ENCODE measurements around the gene C9orf153. TPM values are rescaled to one million over a fixed set of nuclear protein-coding genes. Genes with fewer than 3 reads are reported as not detected.

The C9orf153 gene
- total RNA-seq, 1 experiment from 2014 or later = not detected

DNA sequence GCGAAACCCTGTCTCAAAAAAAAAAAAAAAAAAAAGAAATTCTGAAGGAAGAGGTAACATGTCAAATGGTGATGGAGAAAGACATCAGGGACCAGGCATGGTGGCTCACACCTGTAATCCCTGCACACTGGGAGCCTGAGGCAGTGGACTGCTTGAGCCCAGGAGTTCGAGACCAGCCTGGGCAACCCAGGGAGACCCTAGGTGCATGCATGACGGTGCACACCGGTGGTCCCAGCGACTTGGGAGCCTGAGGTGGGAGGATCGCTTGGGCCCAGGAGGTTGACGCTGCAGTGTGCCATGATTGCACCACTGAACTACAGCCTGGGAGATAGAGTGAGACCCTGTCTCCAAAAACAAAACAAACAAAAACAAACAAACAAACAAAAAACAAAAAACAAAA is 21.1 kb upstream of the C9orf153 start:
- DNase-seq = no peak
- intact Hi-C loops (cut with micrococcal nuclease; ENCODE audit: unreplicated experiment) = loop anchor here (5.0 kb wide), 1 partner anchor 138 kb away; no protein-coding TSS in a partner anchor
- no peaks in the 10 kb centered on the region for H3K27me3 Mint-ChIP-seq (ENCODE audit: insufficient read depth, unreplicated experiment)
- POLR2A ChIA-PET = no interaction called here
- peaks cover 3% of the 10 kb centered on the region; the same call in 1 of the 2 replicates for H3K4me1 ChIP-seq
- H3K36me3 Mint-ChIP-seq (ENCODE audit: insufficient read depth, unreplicated experiment) = peaks cover 10% of the 10 kb centered on the region
- peak overlapping the region; percentile 76 for H3K4me3 Mint-ChIP-seq (ENCODE audit: unreplicated experiment)
- H3K36me3 ChIP-seq (ENCODE audit: control insufficient read depth, insufficient read depth, low read length) = no peaks in the 10 kb centered on the region; the same call in 1 of the 2 replicates
- BruUV-seq (replicated peaks) = no TSS peak
- no peak overlapping the region for H3K4me3 ChIP-seq (ENCODE audit: low read depth, low read length)
- CTCF ChIA-PET = no interaction called here
- H3K9me3 ChIP-seq = no peaks in the 10 kb centered on the region
- TF ChIP-seq, protein P1, sequence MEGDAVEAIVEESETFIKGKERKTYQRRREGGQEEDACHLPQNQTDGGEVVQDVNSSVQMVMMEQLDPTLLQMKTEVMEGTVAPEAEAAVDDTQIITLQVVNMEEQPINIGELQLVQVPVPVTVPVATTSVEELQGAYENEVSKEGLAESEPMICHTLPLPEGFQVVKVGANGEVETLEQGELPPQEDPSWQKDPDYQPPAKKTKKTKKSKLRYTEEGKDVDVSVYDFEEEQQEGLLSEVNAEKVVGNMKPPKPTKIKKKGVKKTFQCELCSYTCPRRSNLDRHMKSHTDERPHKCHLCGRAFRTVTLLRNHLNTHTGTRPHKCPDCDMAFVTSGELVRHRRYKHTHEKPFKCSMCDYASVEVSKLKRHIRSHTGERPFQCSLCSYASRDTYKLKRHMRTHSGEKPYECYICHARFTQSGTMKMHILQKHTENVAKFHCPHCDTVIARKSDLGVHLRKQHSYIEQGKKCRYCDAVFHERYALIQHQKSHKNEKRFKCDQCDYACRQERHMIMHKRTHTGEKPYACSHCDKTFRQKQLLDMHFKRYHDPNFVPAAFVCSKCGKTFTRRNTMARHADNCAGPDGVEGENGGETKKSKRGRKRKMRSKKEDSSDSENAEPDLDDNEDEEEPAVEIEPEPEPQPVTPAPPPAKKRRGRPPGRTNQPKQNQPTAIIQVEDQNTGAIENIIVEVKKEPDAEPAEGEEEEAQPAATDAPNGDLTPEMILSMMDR (IDR thresholded peaks at IDR 0.05; ENCODE audit: insufficient read depth in 1 of 2, low read depth in 1 of 2, low read length in 1 of 2, severe bottlenecking in 1 of 2, unreplicated experiment in 1 of 2) = no peak
- no peaks in the 10 kb centered on the region for H3K27me3 ChIP-seq (replicated peaks; ENCODE audit: control insufficient read depth, insufficient read depth, low read length)
- H3K9me3 Mint-ChIP-seq (ENCODE audit: unreplicated experiment) = no peaks in the 10 kb centered on the region
- H3K4me1 Mint-ChIP-seq (ENCODE audit: low read depth, unreplicated experiment) = peaks cover 10% of the 10 kb centered on the region
- H3K27ac Mint-ChIP-seq (ENCODE audit: unreplicated experiment) = no peak overlapping the region

DNA sequence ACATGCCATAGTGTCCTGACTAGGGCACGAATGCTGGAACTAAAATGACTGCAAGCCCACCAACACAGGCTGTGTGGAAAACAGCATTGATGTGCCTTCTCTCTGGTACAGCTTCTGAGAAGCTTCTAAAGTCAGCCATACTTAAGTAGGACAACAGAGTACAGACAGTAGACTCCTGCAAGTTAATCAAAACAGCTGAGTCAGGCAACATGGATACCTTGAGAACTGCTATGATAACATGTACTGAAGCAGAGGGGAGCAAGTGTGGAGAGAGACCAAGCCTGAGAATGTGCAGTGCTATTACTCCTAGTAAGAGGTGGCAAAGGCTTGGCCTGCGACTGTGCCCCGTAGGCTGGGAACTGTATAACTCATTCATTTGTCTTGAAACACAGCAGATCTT is 20.4 kb upstream of the C9orf153 start:
- POLR2A ChIA-PET = no interaction called here
- Histone ChIP-seq H3K4me3 (ENCODE audit: low read depth, low read length) (no peak overlapping the region), H3K36me3 (ENCODE audit: control insufficient read depth, insufficient read depth, low read length) (no peaks in the 10 kb centered on the region; the same call in 1 of the 2 replicates), H3K4me1 (peaks cover 3% of the 10 kb centered on the region; the same call in 1 of the 2 replicates), H3K9me3 (no peaks in the 10 kb centered on the region), H3K27me3 (replicated peaks; ENCODE audit: control insufficient read depth, insufficient read depth, low read length) (no peaks in the 10 kb centered on the region)
- Mint-ChIP-seq H3K27ac (ENCODE audit: unreplicated experiment) (no peak overlapping the region), H3K4me1 (ENCODE audit: low read depth, unreplicated experiment) (peaks cover 10% of the 10 kb centered on the region), H3K27me3 (ENCODE audit: insufficient read depth, unreplicated experiment) (no peaks in the 10 kb centered on the region), H3K4me3 (ENCODE audit: unreplicated experiment) (peak overlapping the region; percentile 62), H3K36me3 (ENCODE audit: insufficient read depth, unreplicated experiment) (peaks cover 10% of the 10 kb centered on the region), H3K9me3 (ENCODE audit: unreplicated experiment) (no peaks in the 10 kb centered on the region)
- DNase-seq = no peak
- BruUV-seq (replicated peaks) = no TSS peak
- CTCF ChIA-PET = no interaction called here
- TF ChIP-seq, protein P1 (IDR thresholded peaks at IDR 0.05; ENCODE audit: insufficient read depth in 1 of 2, low read depth in 1 of 2, low read length in 1 of 2, severe bottlenecking in 1 of 2, unreplicated experiment in 1 of 2) = no peak
- intact Hi-C loops (cut with micrococcal nuclease; ENCODE audit: unreplicated experiment) = loop anchor here (5.0 kb wide), 1 partner anchor 138 kb away; no protein-coding TSS in a partner anchor

GRCh38 chr9:86277072-86277471 is 17.6 kb upstream of the C9orf153 start:
- POLR2A ChIA-PET = no interaction called here
- Histone ChIP-seq H3K27me3 (replicated peaks; ENCODE audit: control insufficient read depth, insufficient read depth, low read length) (no peaks in the 10 kb centered on the region), H3K9me3 (no peaks in the 10 kb centered on the region), H3K36me3 (ENCODE audit: control insufficient read depth, insufficient read depth, low read length) (no peaks in the 10 kb centered on the region; the same call in 1 of the 2 replicates), H3K4me1 (no peaks in the 10 kb centered on the region), H3K4me3 (ENCODE audit: low read depth, low read length) (no peak overlapping the region)
- no TSS peak for BruUV-seq (replicated peaks)
- no peaks in the 10 kb centered on the region for H3K4me1 Mint-ChIP-seq (ENCODE audit: low read depth, unreplicated experiment)
- no peak overlapping the region for H3K27ac Mint-ChIP-seq (ENCODE audit: unreplicated experiment)
- no peaks in the 10 kb centered on the region for H3K9me3 Mint-ChIP-seq (ENCODE audit: unreplicated experiment)
- DNase-seq = no peak
- CTCF ChIA-PET = no interaction called here
- H3K4me3 Mint-ChIP-seq (ENCODE audit: unreplicated experiment) = no peak overlapping the region
- H3K27me3 Mint-ChIP-seq (ENCODE audit: insufficient read depth, unreplicated experiment) = no peaks in the 10 kb centered on the region
- H3K36me3 Mint-ChIP-seq (ENCODE audit: insufficient read depth, unreplicated experiment) = peaks cover 5% of the 10 kb centered on the region
- intact Hi-C loops (cut with micrococcal nuclease; ENCODE audit: unreplicated experiment) = no loop called here
- TF ChIP-seq, protein P1 (IDR thresholded peaks at IDR 0.05; ENCODE audit: insufficient read depth in 1 of 2, low read depth in 1 of 2, low read length in 1 of 2, severe bottlenecking in 1 of 2, unreplicated experiment in 1 of 2) = no peak

All from Caco-2 (cell line).